Neural cell (in vitro differentiated cells): ENCODE measurements around the gene GVQW3. TPM values are rescaled to one million over a fixed set of nuclear protein-coding genes. Genes with fewer than 3 reads are reported as not detected.

Experiments used
- H2AFZ ChIP-seq: fragments of 200-600, 300-800 bp; sonication (generic), shearing (Covaris generic); 2 replicates; pipeline ENCODE4 v1.6.0; 2014; ENCODE audit warnings: low read depth, mild to moderate bottlenecking, antibody characterized with exemption, low read length, moderate library complexity
- H3F3A ChIP-seq: fragments of 200-600 bp; shearing (Covaris generic); 2 replicates; pipeline ENCODE4 v1.6.1; 2016; ENCODE audit warnings: mild to moderate bottlenecking, moderate library complexity, mixed read lengths, antibody characterized with exemption, low read length; ENCODE audit not compliant: insufficient read depth, poor library complexity, severe bottlenecking
- H3K27ac ChIP-seq: fragments of 200-600, 300-800 bp; sonication (generic), shearing (Covaris generic); 2 replicates; pipeline ENCODE4 v1.5.1; 2014; ENCODE audit warnings: mild to moderate bottlenecking, low read length, moderate library complexity
- H3K27me3 ChIP-seq: fragments of 300-800, 200-600 bp; sonication (generic), shearing (Covaris generic); 2 replicates; pipeline ENCODE4 v1.6.0; 2014; ENCODE audit warnings: mild to moderate bottlenecking, low read depth, low read length, moderate library complexity; ENCODE audit not compliant: insufficient read depth
- H3K36me3 ChIP-seq: fragments of 300-800, 200-600 bp; sonication (generic), shearing (Covaris generic); 2 replicates; pipeline ENCODE4 v1.5.1; 2014; ENCODE audit warnings: mild to moderate bottlenecking, antibody characterized with exemption, low read length, moderate library complexity; ENCODE audit not compliant: insufficient read depth
- H3K4me2 ChIP-seq: fragments of 300-800, 200-600 bp; sonication (generic), shearing (Covaris generic); 2 replicates; pipeline ENCODE4 v1.6.0; 2014; ENCODE audit warnings: mild to moderate bottlenecking, low read length
- H3K4me3 ChIP-seq: fragments of 300-800, 200-600 bp; sonication (generic), shearing (Covaris generic); 2 replicates; pipeline ENCODE4 v1.5.1; 2014; ENCODE audit warnings: mild to moderate bottlenecking, low read length, moderate library complexity
- H3K79me2 ChIP-seq: fragments of 200-600 bp; shearing (Covaris generic); replicated peaks from 2 replicates; pipeline ENCODE4 v1.6.0; 2014; ENCODE audit warnings: mild to moderate bottlenecking, low read length, moderate library complexity; ENCODE audit not compliant: insufficient read depth
- H3K9ac ChIP-seq: fragments of 300-800, 200-600 bp; sonication (generic), shearing (Covaris generic); 2 replicates; pipeline ENCODE4 v1.6.1; 2016; ENCODE audit warnings: mild to moderate bottlenecking, low read length, mixed read lengths
- H3K9me2 ChIP-seq: fragments of 200-600 bp; shearing (Covaris generic); 2 replicates; pipeline ENCODE4 v1.6.1; 2016; ENCODE audit warnings: mild to moderate bottlenecking, low read length, mixed read lengths; ENCODE audit not compliant: insufficient read depth
- H3K9me3 ChIP-seq: fragments of 200-600, 300-800 bp; sonication (generic), shearing (Covaris generic); 2 replicates; pipeline ENCODE4 v1.6.1; 2016; ENCODE audit warnings: mild to moderate bottlenecking, mixed run types, low read length, moderate library complexity, mixed read lengths
- H4K20me1 ChIP-seq: fragments of 200-600 bp; shearing (Covaris generic); 2 replicates; pipeline ENCODE4 v1.6.1; 2016; ENCODE audit warnings: mild to moderate bottlenecking, mixed run types; ENCODE audit not compliant: insufficient read depth
- CTCF ChIP-seq: fragments of 450-650 bp; IDR thresholded peaks from 2 replicates; pipeline ENCODE4 v1.5.1; 2014; ENCODE audit warnings: antibody characterized with exemption, mild to moderate bottlenecking, moderate library complexity; ENCODE audit not compliant: poor library complexity, severe bottlenecking
- EP300 ChIP-seq: fragments of 450-650 bp; conservative IDR thresholded peaks from 2 replicates; pipeline ENCODE4 v1.6.1; 2014; ENCODE audit warnings: antibody characterized with exemption, mild to moderate bottlenecking, moderate library complexity; ENCODE audit not compliant: poor library complexity, severe bottlenecking
- EZH2 ChIP-seq: fragments of 200-600, 300-800 bp; shearing (Covaris generic), sonication (generic); IDR thresholded peaks from 2 replicates; pipeline ENCODE4 v1.6.1; 2014; ENCODE audit warnings: antibody characterized with exemption, low read length, borderline replicate concordance, mild to moderate bottlenecking; ENCODE audit not compliant: insufficient read depth, poor library complexity, severe bottlenecking
- MXI1 ChIP-seq: fragments of 450-650 bp; conservative IDR thresholded peaks from 2 replicates; pipeline ENCODE4 v1.6.1; 2014; ENCODE audit warnings: antibody characterized with exemption, mild to moderate bottlenecking; ENCODE audit not compliant: poor library complexity, severe bottlenecking
- POLR2AphosphoS5 ChIP-seq: IDR thresholded peaks from 2 replicates; pipeline ENCODE4 v1.6.1; 2012
- RAD21 ChIP-seq: fragments of 450-650 bp; conservative IDR thresholded peaks from 2 replicates; pipeline ENCODE4 v1.6.1; 2014; ENCODE audit warnings: antibody characterized with exemption, mild to moderate bottlenecking, moderate library complexity
- SMC3 ChIP-seq: fragments of 450-650 bp; conservative IDR thresholded peaks from 2 replicates; pipeline ENCODE4 v1.6.1; 2014; ENCODE audit warnings: antibody characterized with exemption, mild to moderate bottlenecking, moderate library complexity; ENCODE audit not compliant: poor library complexity
- TAF1 ChIP-seq: IDR thresholded peaks from 2 replicates; pipeline ENCODE4 v1.6.1; 2012; ENCODE audit warnings: low read depth
- polyA plus RNA-seq: library from polyadenylated mRNA; depleted of rRNA; stranded (reverse); fragments of >200 nt; gene quantifications from 2 replicates; pipeline ENCODE4 v1.2.3, GENCODE V29; 2014
- TF ChIP-seq, protein P1 (sequence below): IDR thresholded peaks from 2 replicates; pipeline ENCODE4 v1.6.1; 2012; ENCODE audit warnings: borderline replicate concordance

GVQW3 gene
- polyA plus RNA-seq, 1 donor from 2014 or later = 17.2 TPM

GRCh38 chr11:76391021-76391420, 9.9 kb downstream of the GVQW3 start:
- TF ChIP-seq, protein P1, sequence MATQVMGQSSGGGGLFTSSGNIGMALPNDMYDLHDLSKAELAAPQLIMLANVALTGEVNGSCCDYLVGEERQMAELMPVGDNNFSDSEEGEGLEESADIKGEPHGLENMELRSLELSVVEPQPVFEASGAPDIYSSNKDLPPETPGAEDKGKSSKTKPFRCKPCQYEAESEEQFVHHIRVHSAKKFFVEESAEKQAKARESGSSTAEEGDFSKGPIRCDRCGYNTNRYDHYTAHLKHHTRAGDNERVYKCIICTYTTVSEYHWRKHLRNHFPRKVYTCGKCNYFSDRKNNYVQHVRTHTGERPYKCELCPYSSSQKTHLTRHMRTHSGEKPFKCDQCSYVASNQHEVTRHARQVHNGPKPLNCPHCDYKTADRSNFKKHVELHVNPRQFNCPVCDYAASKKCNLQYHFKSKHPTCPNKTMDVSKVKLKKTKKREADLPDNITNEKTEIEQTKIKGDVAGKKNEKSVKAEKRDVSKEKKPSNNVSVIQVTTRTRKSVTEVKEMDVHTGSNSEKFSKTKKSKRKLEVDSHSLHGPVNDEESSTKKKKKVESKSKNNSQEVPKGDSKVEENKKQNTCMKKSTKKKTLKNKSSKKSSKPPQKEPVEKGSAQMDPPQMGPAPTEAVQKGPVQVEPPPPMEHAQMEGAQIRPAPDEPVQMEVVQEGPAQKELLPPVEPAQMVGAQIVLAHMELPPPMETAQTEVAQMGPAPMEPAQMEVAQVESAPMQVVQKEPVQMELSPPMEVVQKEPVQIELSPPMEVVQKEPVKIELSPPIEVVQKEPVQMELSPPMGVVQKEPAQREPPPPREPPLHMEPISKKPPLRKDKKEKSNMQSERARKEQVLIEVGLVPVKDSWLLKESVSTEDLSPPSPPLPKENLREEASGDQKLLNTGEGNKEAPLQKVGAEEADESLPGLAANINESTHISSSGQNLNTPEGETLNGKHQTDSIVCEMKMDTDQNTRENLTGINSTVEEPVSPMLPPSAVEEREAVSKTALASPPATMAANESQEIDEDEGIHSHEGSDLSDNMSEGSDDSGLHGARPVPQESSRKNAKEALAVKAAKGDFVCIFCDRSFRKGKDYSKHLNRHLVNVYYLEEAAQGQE = no peak
- H3K4me3 ChIP-seq = no peak overlapping the region
- no peak overlapping the region for H3K4me2 ChIP-seq
- H3K36me3 ChIP-seq = no peaks in the 10 kb centered on the region
- H4K20me1 ChIP-seq = no peaks in the 10 kb centered on the region
- no peak overlapping the region for H2AFZ ChIP-seq
- H3K9me3 ChIP-seq = no peaks in the 10 kb centered on the region
- H3F3A ChIP-seq = no peaks in the 10 kb centered on the region
- no peaks in the 10 kb centered on the region for H3K79me2 ChIP-seq
- no peaks in the 10 kb centered on the region for H3K9me2 ChIP-seq
- H3K9ac ChIP-seq = no peak overlapping the region
- H3K27ac ChIP-seq = no peak overlapping the region
- H3K27me3 ChIP-seq = no peaks in the 10 kb centered on the region

DNA sequence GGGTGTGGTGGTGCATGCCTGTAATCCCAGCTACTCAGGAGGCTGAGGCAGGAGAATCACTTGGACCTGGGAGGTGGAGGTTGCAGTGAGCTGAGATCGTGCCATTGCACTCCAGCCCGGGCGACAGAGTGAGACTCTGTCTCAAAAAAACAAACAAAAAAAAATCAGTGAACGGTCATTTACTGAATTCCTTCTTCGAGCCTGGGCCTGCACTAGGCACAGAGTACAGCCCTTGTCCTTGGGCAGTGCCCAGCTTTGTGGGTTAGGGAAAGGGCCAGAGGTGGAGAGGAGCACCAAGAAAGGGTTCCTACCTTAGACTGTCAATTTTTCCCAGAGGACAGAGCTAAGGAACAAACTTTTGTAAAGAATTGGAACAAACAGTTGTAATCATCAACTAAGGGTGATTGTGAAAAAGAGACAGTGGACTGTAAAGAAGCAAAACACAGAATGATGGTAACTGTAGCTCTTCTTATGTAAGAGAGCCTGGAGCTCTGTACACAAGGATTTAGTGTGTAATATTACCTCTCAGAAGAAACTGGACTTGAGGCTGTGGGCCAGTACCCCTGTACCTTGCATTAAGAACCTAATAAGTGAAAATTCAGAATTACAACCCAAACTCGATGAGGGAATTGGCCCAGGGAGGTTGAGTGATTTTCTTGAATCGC, 10.8 kb downstream of the GVQW3 start:
- H3F3A ChIP-seq = no peaks in the 10 kb centered on the region
- no peak overlapping the region for H3K4me2 ChIP-seq
- no peaks in the 10 kb centered on the region for H4K20me1 ChIP-seq
- no peak overlapping the region for H3K9ac ChIP-seq
- no peak overlapping the region for H2AFZ ChIP-seq
- H3K9me2 ChIP-seq = no peaks in the 10 kb centered on the region
- H3K9me3 ChIP-seq = no peaks in the 10 kb centered on the region
- no peaks in the 10 kb centered on the region for H3K36me3 ChIP-seq
- TF ChIP-seq MXI1 (no peak), RAD21 (no peak), POLR2AphosphoS5 (no peak), TAF1 (no peak), EZH2 (no peak), EP300 (no peak), SMC3 (no peak), CTCF (no peak)
- TF ChIP-seq, protein P1 = no peak
- H3K79me2 ChIP-seq = no peaks in the 10 kb centered on the region
- no peak overlapping the region for H3K27ac ChIP-seq
- H3K4me3 ChIP-seq = no peak overlapping the region
- H3K27me3 ChIP-seq = no peaks in the 10 kb centered on the region
